ENCODE measurements around the gene RUFY3.
"Not testable (repeated sequence)": the region's sequence is repeated elsewhere in the genome, so short reads cannot be mapped to it uniquely, and the experiment has no call there.

Gene RUFY3

GRCh38 chr4:70721747-70722146 is at the start of gene RUFY3:
TSS of gene RUFY3 (plus strand) at chr4:70721964. CDS start at chr4:70722574, 610 bp downstream.
- peak; percentile 81 for DNase-seq (ENCODE audit: low spot score)

- no peak for DNase-seq (ENCODE audit: low spot score)
These were observed 47.6 kb upstream of the RUFY3 start for GRCh38 chr4:70674191-70674590.

GRCh38 chr4:70674731-70675130 is 47.0 kb upstream of the RUFY3 start:
- no peak for DNase-seq (ENCODE audit: low spot score)

GRCh38 chr4:70676554-70677090 is 45.1 kb upstream of the RUFY3 start:
- no peak for DNase-seq (ENCODE audit: low spot score)

GRCh38 chr4:70678383-70678999 is 43.3 kb upstream of the RUFY3 start:
- DNase-seq (ENCODE audit: low spot score) = no peak

- no peak for DNase-seq (ENCODE audit: low spot score)
These were observed 40.8 kb upstream of the RUFY3 start for GRCh38 chr4:70680934-70681333.

GRCh38 chr4:70681704-70682103 is 40.1 kb upstream of the RUFY3 start:
- no peak for DNase-seq (ENCODE audit: low spot score)

GRCh38 chr4:70682142-70682541 is 39.6 kb upstream of the RUFY3 start:
- not testable (repeated sequence) for DNase-seq (ENCODE audit: low spot score)

- DNase-seq (ENCODE audit: low spot score) = no peak
These were observed 34.4 kb upstream of the RUFY3 start for GRCh38 chr4:70687392-70687791.

- peak; percentile 97 for DNase-seq (ENCODE audit: low spot score)
These were observed 33.7 kb upstream of the RUFY3 start, which contains the start of gene UTP3 for GRCh38 chr4:70687821-70688794. TSS of gene UTP3 (plus strand) at chr4:70688532. CDS start at chr4:70688678, 146 bp downstream.

- DNase-seq (ENCODE audit: low spot score) = no peak
These were observed 33.0 kb upstream of the RUFY3 start for GRCh38 chr4:70688795-70689231.

- DNase-seq (ENCODE audit: low spot score) = no peak
These were observed 30.1 kb upstream of the RUFY3 start for GRCh38 chr4:70691661-70692060.

- DNase-seq (ENCODE audit: low spot score) = not testable (repeated sequence)
These were observed 27.1 kb upstream of the RUFY3 start for GRCh38 chr4:70694633-70695032.

GRCh38 chr4:70698435-70698834 is 23.3 kb upstream of the RUFY3 start:
- not testable (repeated sequence) for DNase-seq (ENCODE audit: low spot score)

GRCh38 chr4:70700712-70701111 is 21.1 kb upstream of the RUFY3 start:
- DNase-seq (ENCODE audit: low spot score) = no peak

GRCh38 chr4:70701271-70701670 is 20.5 kb upstream of the RUFY3 start:
- DNase-seq (ENCODE audit: low spot score) = no peak

GRCh38 chr4:70702592-70702991 is 19.2 kb upstream of the RUFY3 start:
- not testable (repeated sequence) for DNase-seq (ENCODE audit: low spot score)

GRCh38 chr4:70703619-70704214 is 18.0 kb upstream of the RUFY3 start:
- no peak for DNase-seq (ENCODE audit: low spot score)

- DNase-seq (ENCODE audit: low spot score) = peak; percentile 51
These were observed 17.4 kb upstream of the RUFY3 start for GRCh38 chr4:70704215-70704930.

- DNase-seq (ENCODE audit: low spot score) = no peak
These were observed 16.9 kb upstream of the RUFY3 start for GRCh38 chr4:70704931-70705182.

GRCh38 chr4:70705183-70706043 is 16.4 kb upstream of the RUFY3 start:
- DNase-seq (ENCODE audit: low spot score) = peak; percentile 49
